Thyroid gland (tissue), 4 donors: ENCODE measurements around the gene APMAP.

Experiments used
- CTCF ChIP-seq, 6 experiments: fragments of 200-600 bp in 3 of 6; fragments of 450-650 bp in 3 of 6; sonication (generic) in 3 of 6; IDR thresholded peaks; one replicate each; pipeline ENCODE4 v1.5.1; 2016 to 2019; ENCODE audit warnings: antibody characterized with exemption in 6 of 6, mild to moderate bottlenecking in 2 of 6, inconsistent platforms in 1 of 6, moderate library complexity in 1 of 6
- POLR2A ChIP-seq, 2 donors: fragments of 450-650 bp; IDR thresholded peaks; one replicate each; pipeline ENCODE4 v1.6.1; 2017; ENCODE audit warnings: antibody characterized with exemption in 2 of 2, mild to moderate bottlenecking in 2 of 2, moderate library complexity in 1 of 2

- no peak for TF ChIP-seq CTCF (IDR thresholded peaks at IDR 0.05)
- no peak for TF ChIP-seq POLR2A (IDR thresholded peaks at IDR 0.05)
Measured at GRCh38 chr20:24943196-24943595, 49.4 kb downstream of the APMAP start.
